Liver (tissue), 9 donors: ENCODE data around the gene STAP2. TPM values are rescaled to one million over a fixed set of nuclear protein-coding genes. Genes with fewer than 3 reads are reported as not detected.
A peak's percentile ranks its signal among the peaks of the same experiment; 100 is the strongest.

Source experiments
- DNase-seq: peaks from one replicate; pipeline ENCODE4 v3.0.0-alpha.2; 2017; ENCODE audit warnings: low spot score
- H3K27ac ChIP-seq, 2 donors: one replicate each; pipeline ENCODE4 v1.7.0; 2013; ENCODE audit warnings: inconsistent platforms in 2 of 2, low read length in 2 of 2, control low read depth in 1 of 2, low read depth in 1 of 2, mild to moderate bottlenecking in 1 of 2
- H3K27me3 ChIP-seq, 4 donors: one replicate each; pipeline versions ENCODE4 v1.6.1 to v1.7.0; 2013; ENCODE audit warnings: low read length in 3 of 4, inconsistent platforms in 1 of 4, mild to moderate bottlenecking in 1 of 4, moderate library complexity in 1 of 4; ENCODE audit not compliant: control insufficient read depth in 4 of 4, insufficient read depth in 4 of 4
- H3K36me3 ChIP-seq, 4 donors: one replicate each; pipeline versions ENCODE4 v1.6.1 to v1.7.0; 2013; ENCODE audit warnings: low read length in 3 of 4, mild to moderate bottlenecking in 3 of 4, low read depth in 1 of 4, moderate library complexity in 1 of 4; ENCODE audit not compliant: control insufficient read depth in 4 of 4, insufficient read depth in 3 of 4
- H3K4me1 ChIP-seq, 4 donors: one replicate each; pipeline versions ENCODE4 v1.6.1 to v1.7.0; 2013; ENCODE audit warnings: low read length in 3 of 4, mild to moderate bottlenecking in 3 of 4, moderate library complexity in 1 of 4; ENCODE audit not compliant: control insufficient read depth in 4 of 4, insufficient read depth in 4 of 4
- H3K4me3 ChIP-seq, 3 donors: one replicate each; pipeline versions ENCODE4 v1.6.1 to v1.7.0; 2013; ENCODE audit warnings: low read length in 3 of 3, control low read depth in 1 of 3, low read depth in 1 of 3, mild to moderate bottlenecking in 1 of 3
- H3K9ac ChIP-seq, 2 donors: one replicate each; pipeline ENCODE4 v1.7.0; 2013; ENCODE audit warnings: low read length in 2 of 2, mild to moderate bottlenecking in 2 of 2, moderate library complexity in 2 of 2, control low read depth in 1 of 2, low read depth in 1 of 2
- H3K9me3 ChIP-seq, 4 donors: one replicate each; pipeline versions ENCODE4 v1.6.1 to v1.7.0; 2013; ENCODE audit warnings: low read length in 3 of 4; ENCODE audit not compliant: control insufficient read depth in 4 of 4
- ATF3 ChIP-seq: IDR thresholded peaks from 2 replicates; pipeline ENCODE4 v1.6.1; 2016; ENCODE audit warnings: antibody characterized with exemption
- EGR1 ChIP-seq, 2 donors: IDR thresholded peaks; 2 replicates each; pipeline ENCODE4 v1.6.1; 2016 to 2018; ENCODE audit warnings: antibody characterized with exemption in 2 of 2, low read depth in 2 of 2
- FOXA1 ChIP-seq: IDR thresholded peaks from 2 replicates; pipeline ENCODE4 v1.6.1; 2016; ENCODE audit warnings: antibody characterized with exemption
- FOXA2 ChIP-seq: IDR thresholded peaks from 2 replicates; pipeline ENCODE4 v1.6.1; 2016; ENCODE audit warnings: antibody characterized with exemption
- GABPA ChIP-seq, 2 donors: IDR thresholded peaks in 1 of 2; conservative IDR thresholded peaks in 1 of 2; 2 replicates each; pipeline ENCODE4 v1.6.1; 2016; ENCODE audit warnings: antibody characterized with exemption in 2 of 2, mild to moderate bottlenecking in 1 of 2, moderate library complexity in 1 of 2
- HNF4A ChIP-seq, 2 donors: conservative IDR thresholded peaks; 2 replicates each; pipeline ENCODE4 v1.6.1; 2016; ENCODE audit warnings: antibody characterized with exemption in 2 of 2, mild to moderate bottlenecking in 2 of 2
- HNF4G ChIP-seq: IDR thresholded peaks from 2 replicates; pipeline ENCODE4 v1.6.1; 2016; ENCODE audit warnings: antibody characterized with exemption
- JUND ChIP-seq, 2 donors: IDR thresholded peaks; 2 replicates each; pipeline ENCODE4 v1.6.1; 2016; ENCODE audit warnings: antibody characterized with exemption in 2 of 2
- NR2F2 ChIP-seq: IDR thresholded peaks from 2 replicates; pipeline ENCODE4 v1.6.1; 2016; ENCODE audit warnings: antibody characterized with exemption
- RAD21 ChIP-seq, 2 donors: IDR thresholded peaks; 2 replicates each; pipeline ENCODE4 v1.6.1; 2016; ENCODE audit warnings: antibody characterized with exemption in 2 of 2, mild to moderate bottlenecking in 2 of 2
- RXRA ChIP-seq, 2 donors: IDR thresholded peaks; 2 replicates each; pipeline ENCODE4 v1.6.1; 2017 to 2018; ENCODE audit warnings: antibody characterized with exemption in 2 of 2, mild to moderate bottlenecking in 1 of 2
- SP1 ChIP-seq: IDR thresholded peaks from 2 replicates; pipeline ENCODE4 v1.6.1; 2018; ENCODE audit warnings: antibody characterized with exemption, mild to moderate bottlenecking
- TAF1 ChIP-seq: conservative IDR thresholded peaks from 2 replicates; pipeline ENCODE4 v1.6.1; 2016; ENCODE audit warnings: antibody characterized with exemption, mild to moderate bottlenecking
- YY1 ChIP-seq: IDR thresholded peaks from 2 replicates; pipeline ENCODE4 v1.6.1; 2016; ENCODE audit warnings: antibody characterized with exemption, mild to moderate bottlenecking
- ZBTB33 ChIP-seq: IDR thresholded peaks from 2 replicates; pipeline ENCODE4 v1.6.1; 2016; ENCODE audit warnings: antibody characterized with exemption
- WGBS: extraction: QIAGEN DNeasy Blood & Tissue Kit; methylation state at CpG from one replicate; pipeline ENCODE4 v1.1.7; 2013; 5-methylcytosine and 5-hydroxymethylcytosine counted together
- polyA plus RNA-seq, 2 donors: library from polyadenylated mRNA; stranded (reverse) in 1 of 2; unstranded in 1 of 2; fragments of 200-250 nt in 1 of 2; fragments of >200 nt in 1 of 2; fragmentation: Nextera tagmentation in 1 of 2; extraction: Ambion mirVana in 1 of 2; gene quantifications; one replicate each; pipeline versions ENCODE4 v1.2.1 to v1.2.3, GENCODE V29; 2013 to 2015
- total RNA-seq, 2 donors: library from RNA; depleted of rRNA; stranded (reverse); fragments of >200 nt; gene quantifications; one replicate each; pipeline ENCODE4 v1.2.3, GENCODE V29; 2014
- TF ChIP-seq, protein P1 (sequence below): IDR thresholded peaks from 2 replicates; pipeline ENCODE4 v1.6.1; 2016; ENCODE audit warnings: antibody characterized with exemption, mild to moderate bottlenecking
- TF ChIP-seq, protein P2 (sequence below): fragments of 150-350 bp; IDR thresholded peaks from 2 replicates; pipeline ENCODE4 v1.5.1; 2017; ENCODE audit warnings: improper control_type of control experiment, low read depth, low read length; ENCODE audit not compliant: missing input control
- TF ChIP-seq, protein P3 (sequence below): IDR thresholded peaks from 2 replicates; pipeline ENCODE4 v1.6.1; 2016; ENCODE audit warnings: antibody characterized with exemption
- donor health status: healthy.
- donor health status: healthy.
- donor health status: healthy.
- donor health status: healthy.
- donor health status: healthy.

STAP2 gene
- total and polyA plus RNA-seq, 4 donors, result 8.6 to 26.4 (median 24.0) TPM

GRCh38 chr19:4368128-4368820 lies 29.6 kb upstream of the STAP2 start:
- no peak for DNase-seq
- WGBS, result 59% methylated on average over 19 of the region's 19 CpGs
- H3K9me3 ChIP-seq, result no peaks in the 10 kb centered on the region
- no peak overlapping the region for H3K4me3 ChIP-seq
- peak overlapping the region; percentile 17 to 69 for H3K27ac ChIP-seq
- no peak overlapping the region for H3K9ac ChIP-seq
- peaks cover 7 to 27% (median 14%) of the 10 kb centered on the region in 4 donors for H3K36me3 ChIP-seq
- no peak for TF ChIP-seq FOXA1
- TF ChIP-seq EGR1 (IDR thresholded peaks at IDR 0.05; ENCODE audit: low read depth in 2 of 2), result no peak
- no peak for TF ChIP-seq NR2F2
- no peak for TF ChIP-seq RXRA (IDR thresholded peaks at IDR 0.05)
- no peak for TF ChIP-seq HNF4G
- TF ChIP-seq RAD21 (IDR thresholded peaks at IDR 0.05), result no peak
- TF ChIP-seq JUND (IDR thresholded peaks at IDR 0.05), result no peak
- no peak for TF ChIP-seq TAF1
- no peak for TF ChIP-seq GABPA (IDR thresholded peaks at IDR 0.05 in 1 of 2, conservative IDR thresholded peaks at IDR 0.05 in 1 of 2)
- TF ChIP-seq ATF3, result no peak
- TF ChIP-seq, protein P1, sequence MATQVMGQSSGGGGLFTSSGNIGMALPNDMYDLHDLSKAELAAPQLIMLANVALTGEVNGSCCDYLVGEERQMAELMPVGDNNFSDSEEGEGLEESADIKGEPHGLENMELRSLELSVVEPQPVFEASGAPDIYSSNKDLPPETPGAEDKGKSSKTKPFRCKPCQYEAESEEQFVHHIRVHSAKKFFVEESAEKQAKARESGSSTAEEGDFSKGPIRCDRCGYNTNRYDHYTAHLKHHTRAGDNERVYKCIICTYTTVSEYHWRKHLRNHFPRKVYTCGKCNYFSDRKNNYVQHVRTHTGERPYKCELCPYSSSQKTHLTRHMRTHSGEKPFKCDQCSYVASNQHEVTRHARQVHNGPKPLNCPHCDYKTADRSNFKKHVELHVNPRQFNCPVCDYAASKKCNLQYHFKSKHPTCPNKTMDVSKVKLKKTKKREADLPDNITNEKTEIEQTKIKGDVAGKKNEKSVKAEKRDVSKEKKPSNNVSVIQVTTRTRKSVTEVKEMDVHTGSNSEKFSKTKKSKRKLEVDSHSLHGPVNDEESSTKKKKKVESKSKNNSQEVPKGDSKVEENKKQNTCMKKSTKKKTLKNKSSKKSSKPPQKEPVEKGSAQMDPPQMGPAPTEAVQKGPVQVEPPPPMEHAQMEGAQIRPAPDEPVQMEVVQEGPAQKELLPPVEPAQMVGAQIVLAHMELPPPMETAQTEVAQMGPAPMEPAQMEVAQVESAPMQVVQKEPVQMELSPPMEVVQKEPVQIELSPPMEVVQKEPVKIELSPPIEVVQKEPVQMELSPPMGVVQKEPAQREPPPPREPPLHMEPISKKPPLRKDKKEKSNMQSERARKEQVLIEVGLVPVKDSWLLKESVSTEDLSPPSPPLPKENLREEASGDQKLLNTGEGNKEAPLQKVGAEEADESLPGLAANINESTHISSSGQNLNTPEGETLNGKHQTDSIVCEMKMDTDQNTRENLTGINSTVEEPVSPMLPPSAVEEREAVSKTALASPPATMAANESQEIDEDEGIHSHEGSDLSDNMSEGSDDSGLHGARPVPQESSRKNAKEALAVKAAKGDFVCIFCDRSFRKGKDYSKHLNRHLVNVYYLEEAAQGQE, result no peak
- no peak for TF ChIP-seq ZBTB33
- TF ChIP-seq, protein P2, sequence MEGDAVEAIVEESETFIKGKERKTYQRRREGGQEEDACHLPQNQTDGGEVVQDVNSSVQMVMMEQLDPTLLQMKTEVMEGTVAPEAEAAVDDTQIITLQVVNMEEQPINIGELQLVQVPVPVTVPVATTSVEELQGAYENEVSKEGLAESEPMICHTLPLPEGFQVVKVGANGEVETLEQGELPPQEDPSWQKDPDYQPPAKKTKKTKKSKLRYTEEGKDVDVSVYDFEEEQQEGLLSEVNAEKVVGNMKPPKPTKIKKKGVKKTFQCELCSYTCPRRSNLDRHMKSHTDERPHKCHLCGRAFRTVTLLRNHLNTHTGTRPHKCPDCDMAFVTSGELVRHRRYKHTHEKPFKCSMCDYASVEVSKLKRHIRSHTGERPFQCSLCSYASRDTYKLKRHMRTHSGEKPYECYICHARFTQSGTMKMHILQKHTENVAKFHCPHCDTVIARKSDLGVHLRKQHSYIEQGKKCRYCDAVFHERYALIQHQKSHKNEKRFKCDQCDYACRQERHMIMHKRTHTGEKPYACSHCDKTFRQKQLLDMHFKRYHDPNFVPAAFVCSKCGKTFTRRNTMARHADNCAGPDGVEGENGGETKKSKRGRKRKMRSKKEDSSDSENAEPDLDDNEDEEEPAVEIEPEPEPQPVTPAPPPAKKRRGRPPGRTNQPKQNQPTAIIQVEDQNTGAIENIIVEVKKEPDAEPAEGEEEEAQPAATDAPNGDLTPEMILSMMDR, result no peak
- TF ChIP-seq FOXA2, result no peak
- TF ChIP-seq SP1, result no peak
- TF ChIP-seq YY1, result no peak
- no peak for TF ChIP-seq HNF4A (conservative IDR thresholded peaks at IDR 0.05)
- TF ChIP-seq, protein P3, sequence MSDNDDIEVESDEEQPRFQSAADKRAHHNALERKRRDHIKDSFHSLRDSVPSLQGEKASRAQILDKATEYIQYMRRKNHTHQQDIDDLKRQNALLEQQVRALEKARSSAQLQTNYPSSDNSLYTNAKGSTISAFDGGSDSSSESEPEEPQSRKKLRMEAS, result no peak
- peaks cover 4 to 49% (median 29%) of the 10 kb centered on the region in 4 donors for H3K4me1 ChIP-seq
- H3K27me3 ChIP-seq, result no peaks in the 10 kb centered on the region
